ENCODE data around the gene MIOX.

Gene MIOX

GRCh38 chr22:50521710-50522109 lies 35.1 kb downstream of the MIOX start:
- H3K27me3 ChIP-seq: no peaks in the 10 kb centered on the region
- no peak for TF ChIP-seq CTCF (IDR thresholded peaks at IDR 0.05)
- no peak overlapping the region for H3K4me3 ChIP-seq (ENCODE audit: low read depth in 1 of 2, low read length in 1 of 2)
- peaks cover 63% of the 10 kb centered on the region for H3K36me3 ChIP-seq
- peaks cover 19 to 21% of the 10 kb centered on the region in 2 experiments for H3K4me1 ChIP-seq (ENCODE audit: control insufficient read depth in 1 of 2, insufficient read depth in 1 of 2, low read depth in 1 of 2, low read length in 1 of 2)
- H3K27ac ChIP-seq: no peak overlapping the region
- H3K9me3 ChIP-seq: no peaks in the 10 kb centered on the region

- H3K4me1 ChIP-seq (ENCODE audit: control insufficient read depth in 1 of 2, insufficient read depth in 1 of 2, low read depth in 1 of 2, low read length in 1 of 2): peaks cover 25 to 27% of the 10 kb centered on the region in 2 experiments
- no peak overlapping the region for H3K4me3 ChIP-seq (ENCODE audit: low read depth in 1 of 2, low read length in 1 of 2)
- peaks cover 58% of the 10 kb centered on the region for H3K36me3 ChIP-seq
- no peaks in the 10 kb centered on the region for H3K9me3 ChIP-seq
- no peaks in the 10 kb centered on the region for H3K27me3 ChIP-seq
- no peak overlapping the region for H3K27ac ChIP-seq
- no peak for TF ChIP-seq CTCF (IDR thresholded peaks at IDR 0.05)
Observed at GRCh38 chr22:50522208-50522805, 35.6 kb downstream of the MIOX start.

GRCh38 chr22:50522806-50523438 lies 36.3 kb downstream of the MIOX start:
- Histone ChIP-seq H3K36me3 (peaks cover 53% of the 10 kb centered on the region), H3K9me3 (no peaks in the 10 kb centered on the region), H3K27ac (no peak overlapping the region), H3K27me3 (no peaks in the 10 kb centered on the region), H3K4me3 (ENCODE audit: low read depth in 1 of 2, low read length in 1 of 2) (no peak overlapping the region), H3K4me1 (ENCODE audit: control insufficient read depth in 1 of 2, insufficient read depth in 1 of 2, low read depth in 1 of 2, low read length in 1 of 2) (peaks cover 31 to 33% of the 10 kb centered on the region in 2 experiments)
- no peak for TF ChIP-seq CTCF (IDR thresholded peaks at IDR 0.05)

GRCh38 chr22:50523458-50523805 lies 36.8 kb downstream of the MIOX start:
- Histone ChIP-seq H3K4me1 (ENCODE audit: control insufficient read depth in 1 of 2, insufficient read depth in 1 of 2, low read depth in 1 of 2, low read length in 1 of 2) (peaks cover 36 to 39% of the 10 kb centered on the region in 2 experiments), H3K9me3 (no peaks in the 10 kb centered on the region), H3K4me3 (ENCODE audit: low read depth in 1 of 2, low read length in 1 of 2) (no peak overlapping the region), H3K36me3 (peaks cover 53% of the 10 kb centered on the region), H3K27ac (no peak overlapping the region), H3K27me3 (no peaks in the 10 kb centered on the region)
- no peak for TF ChIP-seq CTCF (IDR thresholded peaks at IDR 0.05)

GRCh38 chr22:50523806-50524675 lies 37.4 kb downstream of the MIOX start:
- Histone ChIP-seq H3K9me3 (no peaks in the 10 kb centered on the region), H3K36me3 (peaks cover 53% of the 10 kb centered on the region), H3K4me3 (ENCODE audit: low read depth in 1 of 2, low read length in 1 of 2) (peak overlapping the region; percentile 81 to 98), H3K27me3 (no peaks in the 10 kb centered on the region), H3K4me1 (ENCODE audit: control insufficient read depth in 1 of 2, insufficient read depth in 1 of 2, low read depth in 1 of 2, low read length in 1 of 2) (peaks cover 42 to 45% of the 10 kb centered on the region in 2 experiments), H3K27ac (peak overlapping the region; percentile 98)
- no peak for TF ChIP-seq CTCF (IDR thresholded peaks at IDR 0.05)

Data from neutrophil (primary cell).